Activated CD8-positive, alpha-beta memory T cell treated with anti-CD3 and anti-CD28 coated beads, Interleukin-2, amount 50 U/mL, for 4 hours (primary cell): Measurements from ENCODE around the gene TTC9B.

Experiments
- DNase-seq: peaks from one replicate; pipeline ENCODE4 v3.0.0-alpha.2; 2020

Gene TTC9B

DNA sequence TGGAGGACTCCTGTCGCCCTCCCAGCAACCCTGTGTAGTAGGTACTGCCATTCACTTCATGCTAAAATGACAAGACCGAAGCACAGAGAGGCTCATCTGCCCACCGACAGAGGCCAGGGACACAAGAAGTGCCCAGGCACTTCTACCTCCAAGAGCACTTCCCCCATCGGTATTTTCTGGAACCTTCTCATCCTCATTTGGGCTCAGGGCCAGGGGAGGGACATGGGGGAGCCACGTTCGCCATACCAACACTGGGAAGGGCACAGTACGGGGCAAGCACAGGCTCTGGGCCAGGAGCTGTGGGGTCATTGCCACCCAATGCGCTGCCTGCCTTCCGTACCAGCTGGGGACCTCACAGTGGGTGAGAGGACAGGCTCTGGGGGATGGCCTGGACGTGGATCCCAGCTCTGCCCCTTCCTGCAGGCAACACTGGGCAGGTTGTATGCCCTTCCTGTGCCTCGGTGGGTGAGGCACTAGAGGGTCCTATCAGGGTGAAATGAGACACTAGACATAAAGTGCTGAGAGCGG lies 29.6 kb upstream of the TTC9B start:
- no peak for DNase-seq

- DNase-seq: no peak
These were observed 29.0 kb upstream of the TTC9B start for GRCh38 chr19:40247178-40247577.

DNA sequence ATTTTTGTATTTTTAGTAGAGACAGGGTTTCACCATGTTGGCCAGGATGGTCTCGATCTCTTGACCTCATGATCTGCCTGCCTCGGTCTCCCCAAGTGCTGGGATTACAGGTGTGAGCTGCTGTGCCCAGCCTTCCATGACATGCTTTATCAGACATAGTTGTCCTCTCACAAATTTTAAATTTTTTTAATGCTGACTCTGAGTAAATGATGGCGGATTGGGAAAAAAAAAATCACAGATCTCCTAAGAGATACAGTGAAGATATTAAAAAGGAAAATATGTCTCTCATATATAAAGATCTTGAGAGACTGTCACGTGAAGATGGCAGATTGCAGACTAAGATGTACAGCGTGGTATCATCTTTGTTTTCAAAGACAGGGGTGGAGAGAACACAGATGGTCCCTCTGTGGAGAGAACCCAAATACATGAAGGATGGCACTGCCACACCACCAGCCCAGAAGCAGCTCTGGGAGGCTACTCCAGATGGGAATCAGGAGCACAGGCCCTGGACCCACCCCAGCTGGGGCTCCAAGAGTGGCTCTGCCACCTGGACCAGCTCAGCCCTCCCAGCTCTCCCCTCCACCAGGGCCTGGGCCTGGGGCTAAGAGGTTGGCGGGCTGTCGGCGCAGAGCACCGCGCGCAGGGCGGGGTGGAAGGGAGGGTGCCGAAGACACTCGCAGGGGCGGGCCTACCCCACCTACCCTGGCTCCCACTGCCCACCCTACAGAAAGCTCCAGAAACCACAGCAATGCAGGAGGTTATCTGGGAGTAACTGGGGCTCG lies 28.3 kb upstream of the TTC9B start:
- DNase-seq: no peak

GRCh38 chr19:40245506-40246128 lies 27.4 kb upstream of the TTC9B start:
- DNase-seq: no peak

DNA sequence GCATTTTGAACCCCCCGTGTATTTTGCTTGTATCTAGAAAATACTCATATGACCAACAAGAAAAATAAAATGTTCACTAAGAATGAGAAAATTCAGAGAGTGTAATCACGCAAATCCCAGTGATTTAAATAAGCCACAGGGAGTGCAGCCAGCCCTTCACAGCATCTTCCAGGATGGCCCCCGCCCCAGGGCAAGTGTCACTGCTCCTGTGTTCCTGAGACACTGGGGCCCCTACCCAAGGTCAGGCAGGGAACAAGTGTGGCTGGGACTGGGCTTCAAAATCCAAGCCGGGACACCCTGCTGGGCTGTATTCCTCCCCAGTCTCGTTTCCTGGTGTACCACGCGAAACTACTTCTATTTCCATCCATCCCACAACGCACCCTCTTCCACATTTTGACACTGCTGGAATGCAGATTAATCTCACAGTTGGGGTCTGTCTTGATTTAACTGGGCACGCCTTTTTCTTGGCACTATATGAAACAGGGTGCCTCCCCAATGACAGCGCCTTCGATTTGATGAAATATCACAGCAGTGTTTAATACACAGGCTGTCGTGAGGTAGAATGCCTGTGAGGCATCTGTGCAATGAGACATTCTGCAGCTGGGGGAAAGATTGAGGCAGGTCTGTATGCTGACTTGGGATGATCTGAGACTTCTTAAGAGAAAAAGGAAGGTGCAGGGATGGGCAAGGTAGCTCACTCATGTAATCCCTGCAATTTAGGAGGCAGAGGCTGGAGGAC lies 26.6 kb upstream of the TTC9B start:
- DNase-seq: no peak

DNA sequence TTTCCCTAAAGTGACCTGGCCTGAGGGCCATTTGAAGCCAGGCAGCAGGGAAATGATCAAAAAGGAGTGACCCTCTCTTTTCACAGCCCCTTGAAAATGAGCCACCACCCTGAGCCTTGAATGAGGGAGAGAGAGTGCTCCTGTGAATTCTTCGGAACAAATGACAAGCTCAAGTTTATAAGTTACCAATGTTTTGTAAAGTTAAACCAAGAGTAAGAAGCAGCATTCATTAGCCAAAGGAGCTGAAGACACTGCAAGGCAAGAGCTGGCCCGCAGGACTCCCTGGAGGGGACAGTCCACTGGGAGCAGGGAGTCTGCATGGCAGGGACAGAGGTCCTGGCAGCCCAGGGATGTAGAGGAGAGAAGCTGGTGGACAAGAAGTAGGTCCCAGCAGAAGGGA lies 25.0 kb upstream of the TTC9B start:
- DNase-seq: no peak

DNA sequence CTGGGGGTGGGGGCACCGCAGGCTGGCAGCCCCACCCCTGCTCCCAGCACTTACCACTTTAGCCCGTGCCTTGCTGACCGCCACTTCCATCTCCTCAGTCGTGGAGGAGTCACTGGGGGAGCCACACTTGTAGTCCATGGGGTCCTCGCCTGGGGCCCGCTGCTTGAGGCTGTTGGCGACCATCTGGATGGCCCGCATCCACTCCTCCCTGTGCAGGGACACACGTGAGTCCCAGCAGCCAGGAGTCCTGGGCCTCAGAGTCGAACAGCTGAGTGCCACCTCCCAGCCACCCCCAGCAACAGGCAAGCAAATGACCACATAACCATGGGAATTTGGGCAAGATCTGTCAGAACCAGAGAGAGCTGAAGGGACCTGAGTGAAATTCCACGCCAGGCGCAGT lies 24.3 kb upstream of the TTC9B start:
- DNase-seq: no peak

- no peak for DNase-seq
These were observed 23.7 kb upstream of the TTC9B start for GRCh38 chr19:40241809-40242384.

GRCh38 chr19:40241125-40241808 lies 23.1 kb upstream of the TTC9B start:
- DNase-seq: no peak

- no peak for DNase-seq
These were observed 22.1 kb upstream of the TTC9B start for GRCh38 chr19:40240332-40240731.

DNA sequence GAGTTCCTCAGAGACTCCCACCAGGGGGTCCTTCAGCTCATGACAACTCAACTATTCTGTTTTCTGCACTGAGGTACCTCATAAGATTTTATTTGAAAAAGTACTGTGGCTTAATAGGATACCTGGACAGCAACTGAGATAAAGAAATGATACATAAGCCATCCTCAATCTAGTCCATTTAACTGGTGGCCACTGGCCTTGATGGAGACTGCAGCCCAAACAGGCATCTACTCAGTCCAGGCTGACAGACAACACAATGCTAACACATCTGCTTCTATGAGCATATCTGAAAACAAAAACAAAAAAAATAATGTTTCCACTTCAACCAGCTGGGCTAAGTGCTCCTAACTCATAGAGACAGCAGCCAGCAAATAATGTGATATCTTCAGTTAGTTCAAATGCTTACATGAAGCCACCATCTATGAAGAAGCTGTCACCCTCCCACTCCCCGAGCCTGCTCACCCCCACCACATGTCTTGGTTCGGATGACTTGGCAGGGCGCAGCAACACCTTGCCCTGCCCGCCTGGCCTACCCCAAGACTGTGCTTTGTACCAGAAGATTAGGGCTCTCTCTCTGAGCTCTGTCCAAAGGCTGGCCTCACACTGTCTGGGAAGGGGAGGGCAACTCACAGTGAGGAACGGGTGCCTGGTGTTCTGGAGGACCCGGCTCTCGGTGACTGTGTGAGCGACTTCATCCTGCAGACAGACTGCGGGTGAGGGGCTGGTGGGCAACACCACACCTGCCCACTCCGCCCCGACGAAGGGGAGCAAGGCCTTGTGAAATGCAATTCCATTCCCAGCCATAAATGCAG lies 21.4 kb upstream of the TTC9B start:
- no peak for DNase-seq

DNA sequence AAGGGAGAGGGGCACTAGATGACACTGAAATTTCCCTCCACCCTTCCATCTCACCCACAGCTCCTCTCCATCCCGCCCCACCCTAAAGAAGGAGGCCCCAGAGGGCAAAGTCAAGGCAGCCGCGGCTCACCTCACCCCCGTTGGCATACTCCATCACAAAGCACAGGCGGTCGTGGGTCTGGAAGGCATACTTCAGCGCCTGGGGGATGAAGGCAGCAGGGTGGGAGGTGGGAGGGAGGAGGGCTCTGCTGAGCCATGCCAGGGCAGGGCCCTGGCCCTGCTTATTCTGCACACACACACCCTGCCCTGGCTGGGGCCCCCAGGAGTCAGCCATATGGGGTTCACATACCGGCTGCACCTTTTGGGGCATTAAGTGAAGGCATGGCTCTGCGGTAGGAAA lies 20.6 kb upstream of the TTC9B start:
- DNase-seq: no peak

- no peak for DNase-seq
These were observed 19.6 kb upstream of the TTC9B start for GRCh38 chr19:40237791-40238190.

DNA sequence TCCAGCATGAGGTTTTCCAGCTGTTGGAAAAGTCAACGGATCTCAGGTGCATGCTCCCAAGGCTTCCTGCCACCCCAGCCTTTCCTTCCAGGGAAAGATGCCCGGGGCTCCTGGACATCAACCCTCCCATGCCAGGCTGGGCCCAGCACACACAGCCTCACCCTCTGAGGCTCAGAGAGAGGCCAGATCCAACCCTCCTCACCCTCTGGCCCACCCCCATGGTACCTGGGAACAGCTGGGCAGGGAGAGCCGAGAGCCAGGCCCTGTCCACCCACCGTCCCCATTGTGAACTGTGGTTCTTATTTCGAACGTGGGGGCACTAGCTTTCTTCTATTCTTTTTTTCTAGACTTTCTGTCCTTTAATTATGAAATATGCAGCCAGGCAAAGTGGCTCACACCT lies 18.2 kb upstream of the TTC9B start:
- DNase-seq: no peak

- no peak for DNase-seq
These were observed 17.8 kb upstream of the TTC9B start for GRCh38 chr19:40236026-40236355.

DNA sequence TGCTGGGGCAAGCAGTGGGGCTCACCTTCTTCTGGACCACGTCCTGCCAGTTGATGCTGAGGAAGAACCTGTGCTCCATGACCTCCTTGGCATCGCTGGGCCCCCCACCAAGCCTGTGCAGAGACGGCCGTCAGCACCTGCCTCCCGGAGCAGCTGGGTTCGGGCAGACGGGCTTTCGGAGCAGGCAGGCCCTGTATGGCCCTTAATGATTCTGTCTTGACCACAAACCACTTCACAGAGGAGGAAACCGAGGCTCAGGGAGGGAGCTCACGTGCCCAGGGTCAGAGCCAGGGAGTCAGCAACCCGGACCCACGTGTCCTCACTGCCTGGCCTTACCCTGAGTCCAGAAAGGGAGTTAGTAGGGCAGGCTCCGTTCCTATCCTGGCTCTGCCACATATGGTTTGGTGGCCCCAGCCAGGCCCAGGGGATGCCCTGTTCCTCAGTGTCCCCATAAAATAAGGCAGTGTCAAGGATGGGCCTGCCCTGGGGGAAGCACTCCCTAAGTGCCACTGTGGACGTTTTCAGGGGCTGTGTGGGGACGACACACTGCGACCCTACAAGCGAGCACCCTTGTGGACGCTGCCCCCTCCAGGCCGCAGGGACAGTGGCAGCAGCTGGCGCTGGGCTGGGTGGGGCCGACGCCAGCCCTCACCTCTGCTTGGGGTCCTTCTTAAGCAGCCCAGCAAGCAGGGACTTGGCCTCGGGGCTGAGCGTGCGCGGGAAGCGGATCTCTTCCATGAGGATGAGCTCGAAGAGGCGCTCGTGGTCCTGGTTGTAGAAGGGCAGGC lies 17.2 kb upstream of the TTC9B start:
- no peak for DNase-seq

DNA sequence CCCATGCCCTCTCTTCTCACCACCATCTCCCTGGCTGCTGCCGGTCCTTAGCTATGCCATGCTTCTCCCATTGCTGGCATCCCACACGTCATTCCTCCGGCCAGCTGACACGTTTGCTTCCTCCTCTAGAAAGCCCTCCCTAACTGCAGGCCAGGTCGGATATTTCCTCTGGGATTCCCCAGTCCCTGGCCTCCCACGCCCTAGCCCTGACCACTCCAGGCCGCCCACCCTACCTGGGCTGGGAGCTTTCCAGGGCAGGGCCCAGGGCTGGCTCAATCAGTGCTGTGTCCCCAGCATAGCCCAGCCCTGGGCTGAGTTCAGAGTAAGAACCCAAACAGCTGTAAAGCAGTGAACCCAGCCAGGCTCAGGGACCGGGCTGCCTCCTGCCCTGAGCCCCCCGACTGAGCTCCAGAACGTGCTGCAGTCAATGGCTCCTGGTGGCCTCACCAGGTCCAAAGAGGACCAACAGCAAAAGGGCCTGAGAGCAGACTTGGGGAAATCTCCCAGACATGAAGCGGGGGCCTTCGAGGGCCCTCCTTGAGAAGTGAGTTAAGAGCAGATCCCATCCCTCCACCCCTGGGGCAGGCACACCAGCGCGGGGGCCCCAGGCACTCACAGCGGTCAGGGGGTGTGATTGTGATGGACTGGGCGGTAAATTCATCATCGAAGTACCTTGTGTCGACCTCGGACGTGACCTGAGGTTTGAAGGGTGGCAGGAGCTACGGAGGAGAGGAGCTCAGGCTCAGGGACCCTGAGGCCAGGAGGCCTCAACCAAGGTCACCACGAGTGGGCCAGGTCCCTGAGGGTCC lies 16.4 kb upstream of the TTC9B start:
- DNase-seq: no peak

DNA sequence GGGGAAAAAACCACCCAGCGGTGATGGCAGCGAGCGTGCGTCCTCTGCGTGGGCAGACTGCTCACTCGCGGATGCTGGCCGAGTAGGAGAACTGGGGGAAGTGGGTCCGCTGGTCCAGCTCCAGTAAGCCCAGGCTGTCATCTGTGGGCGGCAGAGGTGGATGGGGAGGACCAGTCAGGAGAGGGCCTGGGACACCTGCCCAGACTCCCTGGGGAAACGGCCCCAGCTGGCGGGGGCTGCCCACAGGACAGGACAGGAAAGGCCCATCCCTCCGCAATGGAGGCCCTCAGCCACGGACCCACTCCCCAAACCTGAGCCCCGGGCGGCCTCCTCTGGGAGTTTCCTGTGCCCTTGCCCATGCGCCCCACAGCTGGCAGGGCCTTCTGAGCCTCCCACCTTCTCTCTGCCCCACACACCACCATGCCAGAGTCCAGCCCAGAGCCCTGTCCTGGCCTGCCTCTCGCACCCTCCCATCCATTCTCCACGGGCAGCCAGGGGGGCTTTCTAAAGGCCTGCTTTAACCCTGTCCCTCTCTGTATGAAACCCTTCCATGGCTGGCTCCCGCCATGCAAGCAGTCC lies 15.7 kb upstream of the TTC9B start:
- DNase-seq: no peak

DNA sequence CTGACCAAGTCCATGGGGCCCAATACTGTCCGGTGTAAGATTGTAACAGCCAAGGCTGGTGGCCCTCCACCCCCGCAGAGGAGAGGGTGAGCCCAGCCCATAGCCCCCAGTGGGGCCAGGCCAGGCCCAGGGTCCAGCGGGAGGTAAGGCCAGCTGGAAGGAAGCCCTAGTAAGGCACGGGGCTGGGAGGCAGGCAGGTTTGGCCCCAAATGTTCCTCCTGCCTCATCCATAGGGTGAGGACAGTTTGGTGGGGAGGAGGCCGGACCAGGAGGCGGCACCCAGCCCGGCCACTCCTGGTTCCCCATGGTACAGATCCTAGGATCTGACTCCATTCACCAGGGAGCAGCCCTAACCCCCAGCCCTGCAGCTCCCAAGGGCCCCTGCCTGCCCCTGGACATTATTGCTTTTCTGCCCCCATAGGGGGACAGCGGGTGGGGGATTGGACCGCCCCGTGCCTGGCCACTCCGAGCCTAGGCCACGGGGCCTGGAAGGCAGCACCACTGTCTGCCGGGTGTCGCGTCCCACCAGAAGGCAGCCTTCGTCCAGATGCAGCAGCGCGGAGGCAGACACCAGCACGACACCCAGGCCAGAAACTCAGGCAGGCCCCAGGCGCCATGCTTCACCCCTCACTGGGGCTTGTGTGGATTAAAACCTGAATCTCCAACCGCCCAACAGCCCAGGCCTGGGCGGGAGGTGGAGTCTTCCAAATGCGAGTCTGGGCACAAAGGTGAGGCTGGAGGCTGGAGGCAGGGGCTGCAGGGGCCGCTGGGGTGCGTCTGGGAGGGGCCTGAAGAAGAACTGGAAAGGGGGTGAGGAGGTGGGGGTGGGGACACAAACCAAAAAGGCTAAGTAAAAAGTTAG lies 15.0 kb upstream of the TTC9B start:
- no peak for DNase-seq
